ENCODE results near the gene PSMB7. TPM values are rescaled to one million over a fixed set of nuclear protein-coding genes. Genes with fewer than 3 reads are reported as not detected.

PSMB7 gene
- total RNA-seq, 2 donors from 2014 or later = 91.4 to 149 TPM

- Histone ChIP-seq H3K36me3 (no peaks in the 10 kb centered on the region), H3K27me3 (replicated peaks; ENCODE audit: insufficient read depth) (no peaks in the 10 kb centered on the region), H3K27ac (no peak overlapping the region), H3K9me3 (no peaks in the 10 kb centered on the region), H3K4me1 (ENCODE audit: control insufficient read depth in 1 of 2, low read depth in 2 of 2) (no peaks in the 10 kb centered on the region), H3K4me3 (no peak overlapping the region)
- no peak for DNase-seq (ENCODE audit: low spot score)
- TF ChIP-seq, protein P1, sequence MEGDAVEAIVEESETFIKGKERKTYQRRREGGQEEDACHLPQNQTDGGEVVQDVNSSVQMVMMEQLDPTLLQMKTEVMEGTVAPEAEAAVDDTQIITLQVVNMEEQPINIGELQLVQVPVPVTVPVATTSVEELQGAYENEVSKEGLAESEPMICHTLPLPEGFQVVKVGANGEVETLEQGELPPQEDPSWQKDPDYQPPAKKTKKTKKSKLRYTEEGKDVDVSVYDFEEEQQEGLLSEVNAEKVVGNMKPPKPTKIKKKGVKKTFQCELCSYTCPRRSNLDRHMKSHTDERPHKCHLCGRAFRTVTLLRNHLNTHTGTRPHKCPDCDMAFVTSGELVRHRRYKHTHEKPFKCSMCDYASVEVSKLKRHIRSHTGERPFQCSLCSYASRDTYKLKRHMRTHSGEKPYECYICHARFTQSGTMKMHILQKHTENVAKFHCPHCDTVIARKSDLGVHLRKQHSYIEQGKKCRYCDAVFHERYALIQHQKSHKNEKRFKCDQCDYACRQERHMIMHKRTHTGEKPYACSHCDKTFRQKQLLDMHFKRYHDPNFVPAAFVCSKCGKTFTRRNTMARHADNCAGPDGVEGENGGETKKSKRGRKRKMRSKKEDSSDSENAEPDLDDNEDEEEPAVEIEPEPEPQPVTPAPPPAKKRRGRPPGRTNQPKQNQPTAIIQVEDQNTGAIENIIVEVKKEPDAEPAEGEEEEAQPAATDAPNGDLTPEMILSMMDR (IDR thresholded peaks at IDR 0.05) = no peak
- no peak for ATAC-seq (ENCODE audit: insufficient number of reproducible peaks, low FRiP score, low read depth)
Measured at GRCh38 chr9:124439086-124439485, 23.8 kb upstream of the PSMB7 start.

GRCh38 chr9:124438091-124438490, 22.8 kb upstream of the PSMB7 start:
- Histone ChIP-seq H3K4me1 (ENCODE audit: control insufficient read depth in 1 of 2, low read depth in 2 of 2) (no peaks in the 10 kb centered on the region), H3K9me3 (no peaks in the 10 kb centered on the region), H3K27ac (no peak overlapping the region), H3K36me3 (no peaks in the 10 kb centered on the region), H3K4me3 (no peak overlapping the region), H3K27me3 (replicated peaks; ENCODE audit: insufficient read depth) (no peaks in the 10 kb centered on the region)
- no peak for DNase-seq (ENCODE audit: low spot score)
- no peak for ATAC-seq (ENCODE audit: insufficient number of reproducible peaks, low FRiP score, low read depth)
- TF ChIP-seq, protein P1 (IDR thresholded peaks at IDR 0.05) = no peak

GRCh38 chr9:124437086-124437485, 21.8 kb upstream of the PSMB7 start:
- Histone ChIP-seq H3K4me1 (ENCODE audit: control insufficient read depth in 1 of 2, low read depth in 2 of 2) (no peaks in the 10 kb centered on the region), H3K9me3 (no peaks in the 10 kb centered on the region), H3K4me3 (no peak overlapping the region), H3K36me3 (no peaks in the 10 kb centered on the region), H3K27ac (no peak overlapping the region), H3K27me3 (replicated peaks; ENCODE audit: insufficient read depth) (no peaks in the 10 kb centered on the region)
- DNase-seq (ENCODE audit: low spot score) (no peak), ATAC-seq (ENCODE audit: insufficient number of reproducible peaks, low FRiP score, low read depth) (no peak)
- TF ChIP-seq, protein P1 (IDR thresholded peaks at IDR 0.05) = no peak

DNA sequence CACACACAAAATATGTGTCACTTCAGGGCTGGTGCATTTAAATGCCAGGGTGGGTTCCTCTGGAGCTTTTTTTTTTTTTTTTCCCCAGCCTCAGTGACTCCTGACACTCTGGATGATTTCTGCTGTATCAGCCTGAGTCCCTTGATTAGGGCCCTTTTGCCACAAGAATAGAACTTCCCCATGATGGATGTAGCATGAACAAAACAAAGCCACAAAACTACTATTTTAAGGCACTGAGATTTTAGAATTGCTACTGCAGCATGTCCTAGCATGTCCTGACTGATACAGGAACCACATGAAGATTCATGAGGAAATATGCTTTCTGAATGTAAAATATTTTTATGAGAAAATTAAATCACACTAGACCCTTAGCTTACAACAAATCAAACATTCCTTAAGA, 21.1 kb upstream of the PSMB7 start:
- DNase-seq (ENCODE audit: low spot score) = no peak
- H3K4me3 ChIP-seq = no peak overlapping the region
- TF ChIP-seq, protein P1 (IDR thresholded peaks at IDR 0.05) = no peak
- ATAC-seq (ENCODE audit: insufficient number of reproducible peaks, low FRiP score, low read depth) = no peak
- H3K36me3 ChIP-seq = no peaks in the 10 kb centered on the region
- H3K9me3 ChIP-seq = no peaks in the 10 kb centered on the region
- H3K27ac ChIP-seq = no peak overlapping the region
- no peaks in the 10 kb centered on the region for H3K4me1 ChIP-seq (ENCODE audit: control insufficient read depth in 1 of 2, low read depth in 2 of 2)
- H3K27me3 ChIP-seq (replicated peaks; ENCODE audit: insufficient read depth) = no peaks in the 10 kb centered on the region

- Histone ChIP-seq H3K36me3 (no peaks in the 10 kb centered on the region), H3K27ac (no peak overlapping the region), H3K9me3 (no peaks in the 10 kb centered on the region), H3K4me1 (ENCODE audit: control insufficient read depth in 1 of 2, low read depth in 2 of 2) (no peaks in the 10 kb centered on the region), H3K27me3 (replicated peaks; ENCODE audit: insufficient read depth) (no peaks in the 10 kb centered on the region), H3K4me3 (no peak overlapping the region)
- no peak for ATAC-seq (ENCODE audit: insufficient number of reproducible peaks, low FRiP score, low read depth)
- no peak for DNase-seq (ENCODE audit: low spot score)
- TF ChIP-seq, protein P1 (IDR thresholded peaks at IDR 0.05) = no peak
Measured at GRCh38 chr9:124429530-124429867, 14.3 kb upstream of the PSMB7 start.

Measured in thoracic aorta (tissue), 2 donors.